ENCODE measurements around the gene ZNRF2. TPM values are rescaled to one million over a fixed set of nuclear protein-coding genes. Genes with fewer than 3 reads are reported as not detected.

Gene ZNRF2
- total and polyA plus RNA-seq, 2 donors (not counting 3 experiments of a cell fraction or from before 2014, with no cell fraction given): 1.4 to 5.9 TPM

- BruUV-seq (replicated peaks): no TSS peak
- ChIA-PET POLR2A (no interaction called here), CTCF (no interaction called here)
- intact Hi-C loops (cut with micrococcal nuclease): no loop called here
- Histone ChIP-seq H4K20me1 (replicated peaks; ENCODE audit: control insufficient read depth, extremely low read depth, insufficient read depth, low read length) (no peaks in the 10 kb centered on the region), H3K9me1 (replicated peaks; ENCODE audit: control insufficient read depth, extremely low read depth, insufficient read depth, low read length) (no peaks in the 10 kb centered on the region), H3K4me2 (ENCODE audit: insufficient read depth, low read length) (no peak overlapping the region), H3K4me1 (ENCODE audit: control insufficient read depth, extremely low read depth, insufficient read depth, low read length) (peaks cover 8% of the 10 kb centered on the region), H3K9me3 (replicated peaks; ENCODE audit: control insufficient read depth, insufficient read depth, low read length) (no peaks in the 10 kb centered on the region), H3K79me2 (ENCODE audit: control insufficient read depth, insufficient read depth, low read length) (no peaks in the 10 kb centered on the region), H3K27ac (ENCODE audit: insufficient read depth, low read depth, low read length) (no peak overlapping the region), H2AFZ (ENCODE audit: low read depth, low read length) (no peak overlapping the region), H3K9ac (replicated peaks; ENCODE audit: extremely low read depth, insufficient read depth, low read length) (no peak overlapping the region), H3K4me3 (replicated peaks in 1 of 3; ENCODE audit: insufficient read depth in 1 of 3, low read depth in 1 of 3, low read length in 3 of 3) (no peak overlapping the region), H3K27me3 (ENCODE audit: control insufficient read depth in 2 of 2, insufficient read depth in 2 of 2, low read length in 2 of 2) (no peaks in the 10 kb centered on the region), H3K36me3 (ENCODE audit: control insufficient read depth in 2 of 2, extremely low read depth in 1 of 2, insufficient read depth in 2 of 2, low read length in 2 of 2) (no peaks in the 10 kb centered on the region)
- TF ChIP-seq JUN (IDR thresholded peaks at IDR 0.05; ENCODE audit: borderline replicate concordance, insufficient read depth, insufficient read length, low read depth) (no peak), MAX (IDR thresholded peaks at IDR 0.05; ENCODE audit: insufficient read depth, insufficient read length) (no peak)
- no peak for FAIRE-seq
- DNase-seq (ENCODE audit: low read depth, low spot score): no peak
- dilution Hi-C loops (cut with MboI; ENCODE audit: extremely low pct_ligation_motif_present, low sequenced_read_pairs): no loop called here
Measured at GRCh38 chr7:30391806-30392205, 107.4 kb downstream of the ZNRF2 start.

GRCh38 chr7:30395676-30396075 is 111.3 kb downstream of the ZNRF2 start:
- Histone ChIP-seq H4K20me1 (replicated peaks; ENCODE audit: control insufficient read depth, extremely low read depth, insufficient read depth, low read length) (no peaks in the 10 kb centered on the region), H3K9ac (replicated peaks; ENCODE audit: extremely low read depth, insufficient read depth, low read length) (no peak overlapping the region), H3K36me3 (ENCODE audit: control insufficient read depth in 2 of 2, extremely low read depth in 1 of 2, insufficient read depth in 2 of 2, low read length in 2 of 2) (no peaks in the 10 kb centered on the region), H3K79me2 (ENCODE audit: control insufficient read depth, insufficient read depth, low read length) (no peaks in the 10 kb centered on the region), H3K4me1 (ENCODE audit: control insufficient read depth, extremely low read depth, insufficient read depth, low read length) (no peaks in the 10 kb centered on the region), H2AFZ (ENCODE audit: low read depth, low read length) (no peak overlapping the region), H3K4me3 (replicated peaks in 1 of 3; ENCODE audit: insufficient read depth in 1 of 3, low read depth in 1 of 3, low read length in 3 of 3) (no peak overlapping the region), H3K4me2 (ENCODE audit: insufficient read depth, low read length) (no peak overlapping the region), H3K27ac (ENCODE audit: insufficient read depth, low read depth, low read length) (no peak overlapping the region), H3K9me1 (replicated peaks; ENCODE audit: control insufficient read depth, extremely low read depth, insufficient read depth, low read length) (peaks cover 3% of the 10 kb centered on the region), H3K27me3 (ENCODE audit: control insufficient read depth in 2 of 2, insufficient read depth in 2 of 2, low read length in 2 of 2) (no peaks in the 10 kb centered on the region), H3K9me3 (replicated peaks; ENCODE audit: control insufficient read depth, insufficient read depth, low read length) (no peaks in the 10 kb centered on the region)
- ChIA-PET POLR2A (no interaction called here), CTCF (interaction anchor here (1.8 kb wide), 2 partner anchors 46 to 169 kb away, joined by 6 to 9 read pairs; no protein-coding TSS in a partner anchor)
- TF ChIP-seq POLR2AphosphoS5 (IDR thresholded peaks at IDR 0.05; ENCODE audit: insufficient read depth, low read depth, low read length) (no peak), EZH2 (IDR thresholded peaks at IDR 0.05; ENCODE audit: borderline replicate concordance, low read depth, low read length, severe bottlenecking) (no peak), CTCF (IDR thresholded peaks at IDR 0.05; ENCODE audit: extremely low read depth in 1 of 2, insufficient read depth in 1 of 2, low read depth in 1 of 2, low read length in 2 of 2) (no peak)
- DNase-seq (ENCODE audit: low read depth, low spot score): no peak
- dilution Hi-C loops (cut with MboI; ENCODE audit: extremely low pct_ligation_motif_present, low sequenced_read_pairs): no loop called here
- FAIRE-seq: no peak
- intact Hi-C loops (cut with micrococcal nuclease): no loop called here
- no TSS peak for BruUV-seq (replicated peaks)

Data from endothelial cell of umbilical vein (primary cell).